Measurements from ENCODE around the gene GLIS1. TPM values are rescaled to one million over a fixed set of nuclear protein-coding genes. Genes with fewer than 3 reads are reported as not detected.

Gene GLIS1
- total and polyA plus RNA-seq, 2 experiments from 2014 or later = 0.77 to 0.95 TPM

- H3K27me3 ChIP-seq = no peaks in the 10 kb centered on the region
- no peak for TF ChIP-seq CTCF (IDR thresholded peaks at IDR 0.05; ENCODE audit: low read depth, low read length)
These were observed 276.0 kb downstream of the GLIS1 start for GRCh38 chr1:53462769-53463501.

GRCh38 chr1:53462193-53462592 lies 276.8 kb downstream of the GLIS1 start:
- peaks cover 13% of the 10 kb centered on the region for H3K4me1 ChIP-seq (ENCODE audit: low read depth)
- no peak overlapping the region for H3K27ac ChIP-seq
- H3K36me3 ChIP-seq = no peaks in the 10 kb centered on the region
- H3K27me3 ChIP-seq = no peaks in the 10 kb centered on the region
- H3K4me3 ChIP-seq = no peak overlapping the region
- H3K9me3 ChIP-seq (ENCODE audit: low read depth) = no peaks in the 10 kb centered on the region
- DNase-seq (ENCODE audit: low read depth in 1 of 2, low spot score in 1 of 2) = no peak
- no peak for TF ChIP-seq CTCF (IDR thresholded peaks at IDR 0.05; ENCODE audit: low read depth, low read length)

More at GRCh38 chr1:53462769-53463501, 276.0 kb downstream of the GLIS1 start:
- peak in 1 of 2 donors; percentile 49 for DNase-seq (ENCODE audit: low read depth in 1 of 2, low spot score in 1 of 2)
- Histone ChIP-seq H3K36me3 (no peaks in the 10 kb centered on the region), H3K27ac (no peak overlapping the region), H3K4me3 (no peak overlapping the region), H3K9me3 (ENCODE audit: low read depth) (no peaks in the 10 kb centered on the region), H3K4me1 (ENCODE audit: low read depth) (peaks cover 20% of the 10 kb centered on the region)

GRCh38 chr1:53461323-53462044 lies 277.5 kb downstream of the GLIS1 start:
- Histone ChIP-seq H3K4me3 (no peak overlapping the region), H3K36me3 (no peaks in the 10 kb centered on the region), H3K4me1 (ENCODE audit: low read depth) (peaks cover 10% of the 10 kb centered on the region), H3K9me3 (ENCODE audit: low read depth) (no peaks in the 10 kb centered on the region), H3K27ac (no peak overlapping the region), H3K27me3 (no peaks in the 10 kb centered on the region)
- no peak for DNase-seq (ENCODE audit: low read depth in 1 of 2, low spot score in 1 of 2)
- no peak for TF ChIP-seq CTCF (IDR thresholded peaks at IDR 0.05; ENCODE audit: low read depth, low read length)

GRCh38 chr1:53460666-53461322 lies 278.2 kb downstream of the GLIS1 start:
- no peak overlapping the region for H3K4me3 ChIP-seq
- H3K9me3 ChIP-seq (ENCODE audit: low read depth) = no peaks in the 10 kb centered on the region
- TF ChIP-seq CTCF (IDR thresholded peaks at IDR 0.05; ENCODE audit: low read depth, low read length) = no peak
- H3K36me3 ChIP-seq = no peaks in the 10 kb centered on the region
- peaks cover 10% of the 10 kb centered on the region for H3K4me1 ChIP-seq (ENCODE audit: low read depth)
- no peaks in the 10 kb centered on the region for H3K27me3 ChIP-seq
- H3K27ac ChIP-seq = no peak overlapping the region
- DNase-seq (ENCODE audit: low read depth in 1 of 2, low spot score in 1 of 2) = no peak

- Histone ChIP-seq H3K4me1 (ENCODE audit: low read depth) (peaks cover 10% of the 10 kb centered on the region), H3K9me3 (ENCODE audit: low read depth) (no peaks in the 10 kb centered on the region), H3K27me3 (no peaks in the 10 kb centered on the region), H3K27ac (no peak overlapping the region), H3K36me3 (no peaks in the 10 kb centered on the region), H3K4me3 (no peak overlapping the region)
- no peak for DNase-seq (ENCODE audit: low read depth in 1 of 2, low spot score in 1 of 2)
- no peak for TF ChIP-seq CTCF (IDR thresholded peaks at IDR 0.05; ENCODE audit: low read depth, low read length)
These were observed 278.7 kb downstream of the GLIS1 start for GRCh38 chr1:53460211-53460634.

Measured in cardiac muscle cell (in vitro differentiated cells and primary cell).